Glomerular visceral epithelial cell (primary cell): ENCODE measurements around the gene THADA.
"Not testable (repeated sequence)": the region's sequence is repeated elsewhere in the genome, so short reads cannot be mapped to it uniquely, and the experiment has no call there.

Experiments used
- DNase-seq: peaks from one replicate; pipeline ENCODE4 v3.0.0-alpha.2; 2016; ENCODE audit errors: extremely low spot score

THADA gene

DNA sequence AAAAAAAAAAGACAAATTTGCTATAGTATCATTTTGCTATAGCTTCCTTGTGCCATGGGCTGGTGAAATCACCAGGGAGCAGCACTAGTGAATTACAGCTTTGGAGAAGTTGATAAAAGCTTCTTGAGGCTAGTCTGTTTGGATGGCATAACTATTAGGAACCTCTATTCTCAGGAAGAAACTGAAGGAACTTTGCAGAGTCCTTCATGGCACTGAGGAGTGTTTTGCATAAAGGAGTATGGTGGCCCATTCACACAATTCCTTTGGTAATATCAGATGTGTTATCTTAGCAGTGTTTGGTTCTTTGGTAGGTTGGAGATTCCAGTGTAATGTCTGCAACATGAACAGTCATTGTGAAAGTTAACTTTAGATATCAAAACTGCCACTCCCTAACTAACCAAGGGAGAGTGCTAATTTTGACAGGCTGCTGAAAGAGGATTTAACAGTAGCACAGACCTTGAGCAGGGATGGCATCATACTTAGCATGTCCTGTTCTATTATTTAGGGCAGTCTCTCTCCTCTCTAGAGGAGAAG is 292.8 kb downstream of the THADA start:
- DNase-seq: no peak

DNA sequence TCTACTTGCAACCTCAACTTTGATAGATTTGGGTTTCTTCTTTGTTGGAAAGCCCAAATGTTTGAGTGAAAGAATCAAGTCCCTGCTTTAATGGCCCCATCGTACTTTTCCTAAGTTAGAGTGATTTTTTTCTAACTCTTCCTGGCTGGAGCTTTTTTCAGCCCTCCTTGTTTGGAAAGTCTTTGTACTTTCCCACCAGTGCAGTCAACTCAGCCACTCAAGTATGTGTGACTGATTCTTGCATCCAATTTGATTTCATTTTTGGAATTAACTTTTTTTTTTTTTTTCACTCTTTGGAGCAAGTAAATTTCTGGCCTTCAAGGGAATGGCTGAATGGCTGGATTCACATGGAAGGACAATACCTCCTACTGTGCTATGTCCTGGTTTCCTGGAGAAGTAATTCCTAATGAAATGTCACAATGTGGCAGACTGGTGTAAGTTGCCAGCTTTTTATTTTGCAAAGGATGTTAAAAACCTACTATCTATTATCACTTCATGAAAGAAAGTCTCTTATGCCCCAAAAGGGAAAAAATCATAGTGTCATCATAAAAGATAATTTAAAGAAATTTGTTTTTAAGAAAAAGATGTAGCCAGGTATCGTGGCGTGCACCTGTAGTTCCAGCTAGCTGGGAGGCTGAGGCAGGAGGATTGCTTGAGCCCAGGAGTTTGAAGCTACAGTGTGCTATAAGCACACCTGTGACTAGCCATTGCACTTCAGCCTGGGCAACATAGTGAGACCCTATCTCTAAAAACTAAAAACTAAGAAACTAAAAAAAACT is 293.5 kb downstream of the THADA start:
- DNase-seq: no peak

DNA sequence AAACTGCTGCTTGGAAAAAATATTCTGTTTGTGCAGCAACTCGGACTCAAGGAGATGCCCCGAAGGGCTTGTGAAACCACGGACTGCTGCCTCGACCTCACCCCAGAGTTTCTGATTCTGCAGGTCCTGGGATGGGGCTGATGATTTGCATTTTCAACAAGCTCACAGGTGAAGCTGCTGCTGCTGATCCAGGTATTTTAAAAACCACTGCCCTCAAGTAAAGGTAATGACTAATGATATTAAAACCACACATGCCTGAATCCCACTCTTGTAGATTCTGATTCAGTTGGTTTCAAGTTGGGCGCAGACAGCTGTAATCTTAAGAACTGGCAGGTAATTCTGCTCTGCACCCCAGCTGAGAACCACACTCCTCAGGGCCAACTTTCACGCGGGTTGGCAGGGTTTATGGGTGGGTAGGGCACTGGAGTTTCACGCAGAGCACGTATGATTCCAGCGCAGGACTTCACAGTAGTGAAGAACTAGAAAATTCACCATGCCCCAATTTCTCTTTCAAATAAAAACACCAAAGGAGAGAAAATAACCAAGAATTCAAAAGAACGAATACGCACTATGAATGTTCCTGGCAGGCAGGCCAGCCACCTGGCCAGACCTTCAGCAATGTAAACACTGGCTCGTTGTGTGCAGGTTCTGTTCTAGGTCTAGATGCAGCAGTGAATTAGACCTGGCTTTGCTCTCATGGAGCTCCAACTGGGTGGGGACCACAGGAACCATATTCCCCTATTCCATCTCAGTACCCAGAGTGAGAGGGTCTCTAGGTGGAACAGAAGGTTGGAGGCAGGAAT is 294.9 kb downstream of the THADA start:
- DNase-seq: no peak

DNA sequence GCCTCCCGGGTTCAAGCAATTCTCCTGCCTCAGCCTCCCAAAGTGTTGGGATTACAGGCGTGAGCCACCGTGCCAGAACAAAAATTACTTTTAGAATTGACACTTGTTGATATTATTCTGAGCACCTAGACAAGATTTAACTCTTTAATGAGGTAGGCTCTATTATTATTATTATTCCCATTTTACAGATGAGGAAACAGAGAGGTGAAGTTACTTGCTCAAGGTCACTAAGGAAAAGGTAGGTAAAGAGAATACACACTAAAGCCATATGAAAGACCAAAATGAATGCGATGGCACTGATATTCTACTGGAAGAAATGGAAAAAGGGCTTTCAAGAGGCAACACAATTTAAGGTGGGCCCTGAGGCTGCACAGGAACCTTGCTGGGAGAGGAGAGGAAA is 295.6 kb downstream of the THADA start:
- no peak for DNase-seq

DNA sequence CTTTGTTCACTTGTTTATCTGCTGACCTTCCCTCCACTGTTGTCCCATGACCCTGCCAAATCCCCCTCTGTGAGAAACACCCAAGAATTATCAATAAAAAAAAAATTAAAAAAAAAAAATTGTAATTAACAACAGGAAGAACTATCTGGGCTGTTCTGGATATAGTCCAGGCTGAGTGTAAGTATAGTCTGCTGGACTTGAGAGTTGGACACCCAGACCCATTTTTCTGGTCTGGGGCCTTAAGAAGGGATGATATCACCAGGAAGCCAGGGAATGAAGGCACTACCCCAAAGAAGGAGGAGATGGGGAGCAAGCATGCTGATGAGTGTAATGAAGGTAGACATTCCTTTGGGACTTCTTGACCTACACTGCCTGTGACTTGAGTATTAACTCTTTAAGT is 297.3 kb downstream of the THADA start:
- DNase-seq: no peak

DNA sequence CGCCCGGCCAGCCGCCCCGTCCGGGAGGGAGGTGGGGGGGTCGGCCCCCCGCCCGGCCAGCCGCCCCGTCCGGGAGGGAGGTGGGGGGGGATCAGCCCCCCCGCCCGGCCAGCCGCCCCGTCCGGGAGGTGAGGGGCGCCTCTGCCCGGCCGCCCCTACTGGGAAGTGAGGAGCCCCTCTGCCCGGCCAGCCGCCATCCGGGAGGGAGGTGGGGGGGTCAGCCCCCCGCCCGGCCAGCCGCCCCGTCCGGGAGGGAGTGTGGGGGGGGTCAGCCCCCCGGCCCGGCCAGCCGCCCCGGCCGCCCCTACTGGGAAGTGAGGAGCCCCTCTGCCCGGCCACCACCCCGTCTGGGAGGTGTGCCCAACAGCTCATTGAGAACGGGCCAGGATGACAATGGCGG is 298.1 kb downstream of the THADA start:
- not testable (repeated sequence) for DNase-seq

DNA sequence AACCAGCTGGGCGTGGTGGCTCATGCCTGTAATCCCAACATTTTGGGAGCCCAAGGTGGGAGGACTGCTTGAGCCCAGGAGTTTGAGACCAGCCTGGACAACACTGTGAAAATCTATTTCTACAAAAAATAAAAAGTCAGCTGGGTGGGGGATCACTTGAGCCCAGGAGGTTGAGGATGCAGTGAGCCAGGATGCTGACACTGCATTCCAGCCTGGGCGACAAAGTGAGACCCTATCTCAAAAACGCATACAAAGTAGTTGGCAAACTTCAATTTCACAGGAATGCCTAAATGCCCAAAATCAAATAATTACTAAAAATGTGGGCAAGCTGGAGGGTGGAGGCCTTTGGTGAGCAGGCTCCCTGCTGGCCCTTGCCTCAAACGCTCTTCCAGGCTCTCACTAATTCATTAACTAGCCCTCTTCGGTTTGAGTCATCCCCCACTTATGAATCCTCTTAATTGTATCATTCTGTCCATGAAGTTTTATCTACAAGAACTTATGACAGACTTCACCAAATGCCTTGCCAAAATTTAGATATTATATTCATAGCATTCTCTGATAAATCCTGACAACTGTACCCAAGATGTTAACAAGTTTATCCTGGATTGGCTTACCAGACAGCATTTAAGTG is 300.8 kb downstream of the THADA start:
- no peak for DNase-seq

DNA sequence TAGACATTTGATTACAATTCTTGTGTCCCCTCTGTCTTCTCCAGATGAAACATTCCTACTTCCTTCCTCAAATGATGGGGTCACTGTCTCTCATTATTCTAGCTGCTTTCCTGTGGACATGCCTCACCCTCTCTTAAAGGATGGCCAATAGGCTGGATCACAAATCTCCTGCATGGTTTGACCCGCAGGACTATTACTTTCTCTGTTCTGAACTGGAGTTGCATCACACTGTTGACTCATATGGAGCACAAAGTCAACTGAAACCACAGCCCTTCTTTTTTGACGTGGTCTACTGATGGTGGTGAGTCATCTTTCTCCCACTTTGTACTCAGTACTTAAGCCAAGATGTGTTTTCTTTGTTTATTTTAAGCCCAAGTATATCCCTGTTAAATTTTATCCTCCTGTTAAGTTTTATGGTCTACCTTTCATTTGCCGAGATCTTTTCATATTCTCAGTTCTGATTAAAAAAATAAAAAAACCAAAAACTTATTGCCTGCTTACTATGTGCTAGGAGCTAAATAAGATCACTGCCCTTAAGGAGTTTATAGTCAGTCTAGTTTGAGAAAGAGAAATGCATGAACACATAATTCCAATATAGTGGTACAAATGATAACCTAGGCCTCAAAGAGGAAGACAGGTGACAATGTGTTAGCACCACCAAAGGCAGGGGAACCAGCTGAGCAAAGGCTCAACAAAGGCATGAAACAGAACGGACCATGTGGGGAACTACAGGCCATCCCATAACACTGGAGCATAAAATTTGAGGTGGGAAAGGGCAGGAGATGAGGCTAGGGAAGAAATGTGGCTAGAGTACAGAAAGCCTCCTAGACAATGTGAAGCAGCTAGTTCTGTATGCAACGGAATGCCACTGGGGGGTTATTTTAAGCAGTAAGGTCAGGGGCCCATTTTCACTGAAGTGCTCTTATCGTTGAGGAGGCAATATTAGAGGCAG is 301.8 kb downstream of the THADA start:
- DNase-seq: peak; percentile 85

DNA sequence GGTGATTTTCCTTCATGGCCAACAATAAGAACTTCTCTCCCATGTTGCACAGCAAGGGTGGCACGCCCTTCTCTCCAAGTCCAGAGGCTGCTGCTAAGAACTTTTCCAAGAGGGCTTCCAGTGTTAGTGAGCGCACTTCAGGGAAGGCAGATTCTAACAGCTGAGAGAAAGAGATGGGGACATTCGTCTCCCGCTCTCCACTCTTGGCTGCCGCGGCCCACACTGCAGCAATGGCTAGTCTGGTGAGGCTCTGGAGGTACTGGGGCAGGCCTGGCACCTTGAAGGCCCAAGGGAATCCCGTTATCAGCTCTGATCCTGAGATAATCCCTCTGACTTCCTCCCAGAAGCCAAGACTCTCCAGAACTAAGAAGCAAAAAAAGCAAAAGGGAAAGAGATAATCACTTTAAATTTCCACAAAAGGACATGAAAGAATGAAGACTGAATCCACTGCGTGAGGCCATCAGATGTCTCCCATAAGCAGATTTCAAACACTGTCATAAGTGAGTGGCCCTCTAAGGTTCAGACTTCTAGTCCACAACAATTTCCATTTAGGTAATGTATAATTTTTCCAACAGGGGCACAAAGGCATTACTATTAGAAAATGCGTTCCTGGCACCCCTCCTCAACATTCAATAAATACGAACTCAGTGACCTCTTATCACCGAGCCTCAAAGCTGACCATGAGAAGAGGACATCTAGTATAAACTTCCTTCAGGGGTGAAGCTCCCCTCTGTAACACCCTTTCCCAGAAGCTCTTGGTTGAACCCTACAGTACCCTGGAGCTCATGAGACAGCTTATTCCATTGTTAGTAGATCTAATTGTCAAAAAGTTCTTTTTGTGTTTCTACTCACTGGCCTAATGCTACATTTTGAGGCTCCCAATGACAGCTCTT is 302.7 kb downstream of the THADA start:
- no peak for DNase-seq

DNA sequence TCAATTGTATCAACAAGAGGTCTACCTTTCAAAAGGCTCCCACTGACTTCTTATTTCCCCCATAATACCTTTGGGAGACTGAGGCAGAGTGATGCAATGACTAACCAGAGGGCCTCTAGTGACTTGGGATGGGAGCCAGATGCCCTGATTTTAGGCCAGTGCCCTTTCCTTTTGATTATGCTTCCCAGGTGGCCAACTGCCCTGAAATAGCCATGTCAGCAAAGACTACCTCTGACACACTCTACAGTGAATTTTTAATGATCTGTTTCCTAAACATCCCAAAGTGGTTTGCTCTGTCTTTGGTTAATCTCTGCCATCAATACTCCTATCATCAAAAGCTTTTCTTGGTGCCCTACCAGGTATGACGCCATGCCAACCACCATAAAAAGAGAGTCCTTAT is 303.5 kb downstream of the THADA start:
- no peak for DNase-seq

DNA sequence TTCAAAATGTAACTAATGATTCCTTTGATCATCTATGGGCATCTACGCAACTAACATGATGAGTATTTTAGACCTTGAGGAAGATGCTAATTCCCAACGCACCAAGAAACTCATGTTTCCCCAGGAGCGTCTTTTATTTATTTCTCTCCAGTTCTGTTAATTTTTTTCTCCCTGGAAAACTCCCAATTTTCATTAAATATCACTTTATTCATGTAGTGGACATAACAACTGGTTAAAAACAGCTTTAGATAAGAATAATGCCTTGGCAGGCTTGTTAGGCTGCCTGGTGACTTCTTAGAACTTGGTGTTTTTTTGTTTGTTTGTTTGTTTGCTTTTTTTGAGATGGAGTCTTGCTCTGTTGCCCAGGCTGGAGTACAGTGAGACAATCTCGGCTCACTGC is 306.5 kb downstream of the THADA start:
- no peak for DNase-seq

DNA sequence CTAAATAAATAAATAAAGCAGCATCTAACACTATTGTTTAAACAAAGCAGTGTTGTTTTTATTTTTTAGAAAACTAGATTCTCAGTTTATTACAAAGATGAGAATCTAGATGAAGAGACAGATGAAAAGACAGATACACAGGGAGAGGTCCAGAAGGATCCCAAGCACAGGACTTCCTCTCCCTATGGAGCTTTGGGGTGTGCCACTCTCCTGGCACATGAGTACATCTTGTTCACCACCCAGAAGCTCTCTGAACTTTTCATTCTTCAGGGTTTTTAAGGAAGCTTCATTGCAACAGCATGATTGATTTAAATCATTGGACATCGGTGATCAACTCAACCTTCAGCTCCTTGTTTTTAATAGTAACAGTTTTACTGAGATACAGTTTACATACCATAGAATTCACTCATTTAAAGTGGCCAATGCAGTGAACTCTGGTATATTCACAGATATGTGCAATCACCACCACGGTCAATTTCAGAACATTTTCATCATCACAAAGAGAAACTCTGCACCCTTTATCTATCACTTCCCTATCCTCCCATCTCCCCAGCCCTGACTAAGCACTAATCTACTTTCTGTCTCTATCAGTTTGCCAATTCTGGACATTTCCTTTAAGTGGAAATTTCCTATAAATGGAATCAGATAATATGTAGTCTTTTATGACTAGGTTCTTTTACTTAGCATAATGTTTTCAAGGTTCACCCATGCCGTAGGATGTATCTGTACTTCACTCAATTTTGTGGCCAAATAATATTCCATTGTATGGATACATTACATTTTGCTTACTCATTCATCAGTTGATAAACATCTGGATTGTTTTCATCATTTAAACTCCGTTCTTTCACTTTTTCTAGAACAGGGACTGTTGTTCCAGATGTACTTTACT is 307.2 kb downstream of the THADA start:
- no peak for DNase-seq

DNA sequence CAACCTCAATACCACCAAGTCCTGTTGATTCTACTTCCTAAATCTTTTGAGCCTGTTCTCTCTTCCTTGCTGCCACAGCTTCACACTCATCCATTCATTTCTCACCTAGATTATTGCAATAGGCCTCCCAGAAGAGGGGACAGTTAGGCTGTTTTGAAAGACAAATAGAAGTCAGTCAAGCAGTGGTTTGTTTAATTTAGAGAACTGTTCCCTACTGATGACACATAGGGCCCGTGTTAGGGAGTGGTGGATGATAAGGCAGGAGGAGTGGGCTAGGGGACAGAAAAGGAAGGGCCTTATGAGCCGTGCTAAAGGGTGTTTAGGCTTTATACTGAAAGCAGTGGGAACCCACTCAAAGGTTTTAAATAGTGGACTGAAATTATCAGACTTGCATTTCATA is 309.9 kb downstream of the THADA start:
- DNase-seq: no peak

DNA sequence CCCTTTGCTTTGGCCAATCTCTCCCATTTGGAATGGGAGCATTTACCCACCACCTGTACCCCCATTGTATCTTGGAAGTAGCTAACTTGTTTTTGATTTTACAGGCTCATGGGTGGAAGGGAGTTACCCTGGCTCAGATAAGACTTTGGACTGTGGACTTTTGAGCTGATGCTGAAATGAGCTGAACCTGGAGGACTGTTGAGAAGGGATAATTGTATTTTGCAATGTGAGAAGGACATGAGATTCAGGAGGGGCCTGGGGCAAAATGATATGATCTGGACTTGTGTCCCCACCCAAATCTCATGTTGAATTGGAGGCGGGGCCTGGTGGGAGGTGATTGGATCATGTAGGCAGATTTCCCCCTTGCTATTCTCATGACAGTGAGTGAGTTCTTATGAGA is 310.9 kb downstream of the THADA start:
- DNase-seq: no peak

DNA sequence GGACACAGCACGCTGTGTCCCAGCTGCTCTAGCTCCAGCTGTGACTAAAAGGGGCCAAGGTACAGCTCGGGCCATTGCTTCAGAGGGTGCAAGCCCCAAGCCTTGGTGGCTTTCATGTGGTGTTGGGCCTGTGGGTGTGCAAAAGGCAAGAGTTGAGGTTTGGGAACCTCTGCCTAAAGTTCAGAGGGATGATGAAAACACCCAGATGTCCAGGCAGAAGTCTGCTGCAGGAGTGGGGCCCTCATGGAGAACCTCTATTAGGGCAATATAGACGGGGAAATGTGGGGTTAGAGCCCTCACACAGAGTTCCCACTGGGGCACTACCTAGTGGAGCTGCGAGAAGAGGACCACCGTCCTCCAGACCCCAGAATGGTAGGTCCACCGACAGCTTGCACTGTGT is 311.5 kb downstream of the THADA start:
- DNase-seq: not testable (repeated sequence)

DNA sequence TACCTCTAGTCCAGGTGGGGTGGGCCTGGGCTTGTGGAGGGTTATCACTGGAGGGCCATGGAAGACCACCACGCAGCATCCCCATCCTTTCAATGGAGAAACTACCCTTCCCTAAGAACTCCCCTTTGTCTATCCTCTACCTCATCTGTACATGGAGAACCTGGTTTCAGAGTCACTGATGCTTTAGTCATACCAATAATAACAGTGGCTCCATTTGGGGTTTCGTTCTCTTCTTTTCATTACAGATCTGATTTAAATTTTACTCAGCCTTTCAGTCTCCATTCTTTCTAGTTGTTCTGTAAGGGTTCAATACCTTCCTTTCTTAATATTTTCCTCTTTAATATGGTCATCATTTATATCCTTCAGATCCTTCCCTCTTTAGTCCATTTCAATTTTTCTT is 314.8 kb downstream of the THADA start:
- no peak for DNase-seq

DNA sequence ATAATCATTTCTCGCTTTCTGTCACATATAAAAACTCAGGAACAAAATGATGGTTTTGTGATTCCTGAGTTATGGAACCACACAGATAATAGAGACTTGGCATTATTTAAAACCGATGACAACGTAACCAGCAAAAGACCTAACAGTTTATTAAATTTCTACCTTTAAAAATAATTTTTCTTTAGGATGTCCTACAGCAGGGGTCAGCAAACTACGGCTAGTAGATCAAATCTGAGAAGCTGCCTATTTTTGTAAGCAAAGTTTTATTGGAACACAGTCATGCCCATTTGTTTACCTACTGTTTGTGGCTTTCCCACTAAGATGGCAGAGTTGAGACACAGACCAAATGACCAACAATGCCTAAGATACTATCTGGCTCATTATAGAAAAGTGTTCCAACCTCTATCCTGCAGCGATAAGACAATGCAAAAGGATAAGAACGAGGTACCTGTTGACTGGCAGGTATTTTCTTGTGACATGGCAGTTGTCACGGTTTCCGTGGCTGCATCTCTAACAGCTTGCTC is 316.5 kb downstream of the THADA start:
- DNase-seq: no peak

DNA sequence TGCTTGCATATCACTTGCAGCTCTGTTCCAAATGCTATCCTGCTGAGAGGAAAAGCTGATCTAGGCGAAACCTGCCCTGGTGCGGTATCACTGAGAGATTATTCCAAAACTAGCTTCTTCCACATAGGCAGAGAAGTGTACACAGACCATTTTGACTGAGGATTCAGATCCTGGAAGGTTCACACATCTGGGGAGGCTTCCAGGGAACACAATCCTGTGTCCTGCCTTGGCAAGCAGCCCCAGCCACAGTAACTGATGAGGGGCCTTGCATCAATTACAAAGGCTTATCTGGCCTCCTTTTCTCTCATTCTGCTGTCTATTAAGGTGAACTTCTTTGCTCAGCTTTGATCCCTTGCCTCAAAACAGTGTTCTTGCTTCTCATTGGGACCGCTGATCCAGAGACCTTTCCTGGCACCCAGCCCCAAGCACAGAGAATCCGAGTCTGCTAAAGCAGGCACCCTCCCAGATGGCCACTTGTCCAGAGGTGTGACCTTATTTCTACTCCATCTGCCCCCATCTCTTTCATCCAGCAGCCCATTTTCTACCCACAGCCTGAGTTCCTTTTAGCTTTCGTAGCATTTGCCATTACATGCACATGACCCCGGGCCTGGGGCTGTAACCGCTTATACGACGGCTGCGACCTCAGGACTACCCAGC is 317.1 kb downstream of the THADA start:
- DNase-seq: no peak

DNA sequence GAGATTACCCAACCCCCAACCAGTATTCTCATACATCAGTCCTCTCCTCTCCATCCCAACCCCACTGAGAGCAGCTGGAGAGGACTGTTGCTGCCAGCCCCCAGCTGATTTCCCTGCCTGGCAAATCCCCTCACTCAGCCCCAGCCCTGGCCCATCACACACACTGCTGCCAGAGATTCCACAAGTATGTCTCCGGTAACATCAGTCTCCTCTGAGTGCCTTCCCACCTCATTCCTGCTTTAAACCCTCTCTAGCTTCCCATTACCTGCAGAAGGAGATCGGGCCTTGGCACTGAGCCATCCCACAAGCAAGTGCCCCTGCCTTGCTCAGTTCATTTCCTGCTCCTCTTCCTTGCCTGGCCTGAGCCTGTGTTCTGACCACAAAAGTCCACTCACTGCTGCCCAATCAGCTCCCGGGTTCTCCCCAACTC is 318.9 kb downstream of the THADA start:
- DNase-seq: peak; percentile 83
